Right lobe of liver (tissue), 6 donors: Measurements from ENCODE around the gene GLIS1. TPM values are rescaled to one million over a fixed set of nuclear protein-coding genes. Genes with fewer than 3 reads are reported as not detected.

Experiments used
- ATAC-seq, 4 donors: fragments of 200-7000 bp; cut with Tn5 transposase; one replicate each; pipeline ENCODE4 v1.9.1; 2020; ENCODE audit warnings: mild to moderate bottlenecking in 4 of 4, moderate library complexity in 4 of 4
- DNase-seq, 3 donors: peaks; one replicate each; pipeline ENCODE4 v3.0.0-alpha.2; 2020
- H3K27ac ChIP-seq, 3 donors: fragments of 200-600 bp; one replicate each; pipeline ENCODE4 v1.8.0; 2022
- H3K27me3 ChIP-seq, 2 donors: fragments of 200-600 bp; one replicate each; pipeline ENCODE4 v1.8.0; 2022
- H3K36me3 ChIP-seq, 4 donors: fragments of 200-600 bp; sonication (generic) in 1 of 4; one replicate each; pipeline versions ENCODE4 v1.5.1 to v1.8.0; 2017 to 2022; ENCODE audit warnings: control low read depth in 1 of 4
- H3K4me1 ChIP-seq, 4 donors: fragments of 200-600 bp; sonication (generic) in 1 of 4; one replicate each; pipeline versions ENCODE4 v1.5.1 to v1.8.0; 2017 to 2022; ENCODE audit warnings: control low read depth in 1 of 4
- H3K4me3 ChIP-seq, 3 donors: fragments of 200-600 bp; one replicate each; pipeline ENCODE4 v1.8.0; 2022
- H3K9me3 ChIP-seq, 4 donors: fragments of 200-600 bp; sonication (generic) in 1 of 4; one replicate each; pipeline versions ENCODE4 v1.5.1 to v1.8.0; 2017 to 2022; ENCODE audit warnings: control low read depth in 1 of 4
- CTCF ChIP-seq, 4 donors: fragments of 200-600 bp in 3 of 4; fragments of 450-650 bp in 1 of 4; IDR thresholded peaks; one replicate each; pipeline versions ENCODE4 v1.5.1 to v1.8.0; 2016 to 2022; ENCODE audit warnings: antibody characterized with exemption in 4 of 4, mild to moderate bottlenecking in 2 of 4
- POLR2A ChIP-seq: fragments of 450-650 bp; IDR thresholded peaks from one replicate; pipeline ENCODE4 v1.6.1; 2017; ENCODE audit warnings: antibody characterized with exemption, mild to moderate bottlenecking
- WGBS: methylation state at CpG from one replicate; pipeline ENCODE4 v1.1.6; 2018; ENCODE audit warnings: low coverage, low lambda C conversion rate; ENCODE audit not compliant: insufficient coverage; ENCODE audit errors: missing lambda C conversion rate; 5-methylcytosine and 5-hydroxymethylcytosine counted together
- intact Hi-C, 2 donors: fragments of 100-400 bp; cut with DNase I; formaldehyde crosslinking; loops; one replicate each; pipeline versions ENCODE4 v1.11.2 to v1.14.1; 2022
- total RNA-seq, 6 experiments: library from RNA; depleted of rRNA in 2 of 6; stranded (reverse); fragments of >200 nt in 2 of 6; fragmentation: NEBNext Ultra II Directional in 3 of 6; extraction: Animal tissue kit (Norgen Biotek cat#: 25700) in 3 of 6; gene quantifications; one replicate each; pipeline versions ENCODE4 v1.1.0 to v1.2.4, GENCODE V29; 2016 to 2023
- donor health status: DM: no; HTN: yes; CAD: no.
- donor health status: DM: no; HTN: no; CAD: no.
- donor health status: DM: no; HTN: no; CAD: no.
- donor health status: DM: no; HTN: yes; CAD: no.
- donor health status: DM: no; HTN: yes; CAD: no.

The GLIS1 gene
- total RNA-seq, 6 experiments from 2014 or later: not detected

- Histone ChIP-seq H3K27ac (no peak overlapping the region), H3K36me3 (no peaks in the 10 kb centered on the region), H3K4me1 (no peaks in the 10 kb centered on the region), H3K27me3 (no peaks in the 10 kb centered on the region), H3K4me3 (no peak overlapping the region), H3K9me3 (no peaks in the 10 kb centered on the region)
- ATAC-seq (no peak), DNase-seq (no peak)
- intact Hi-C loops: no loop called here
- WGBS: no CpG with 5 or more reads among the region's 2 CpGs
- no peak for TF ChIP-seq POLR2A
- TF ChIP-seq CTCF (IDR thresholded peaks at IDR 0.05): no peak
Measured at GRCh38 chr1:53468374-53468773, 270.6 kb downstream of the GLIS1 start.

- DNase-seq: no peak
- TF ChIP-seq POLR2A (no peak), CTCF (IDR thresholded peaks at IDR 0.05) (no peak)
- intact Hi-C loops: no loop called here
- no peaks in the 10 kb centered on the region for H3K4me1 ChIP-seq
- no peaks in the 10 kb centered on the region for H3K36me3 ChIP-seq
- no peak overlapping the region for H3K27ac ChIP-seq
- no peak for ATAC-seq
- no peak overlapping the region for H3K4me3 ChIP-seq
- no peaks in the 10 kb centered on the region for H3K9me3 ChIP-seq
- H3K27me3 ChIP-seq: no peaks in the 10 kb centered on the region
Measured at GRCh38 chr1:53467391-53467790, 271.6 kb downstream of the GLIS1 start.

DNA sequence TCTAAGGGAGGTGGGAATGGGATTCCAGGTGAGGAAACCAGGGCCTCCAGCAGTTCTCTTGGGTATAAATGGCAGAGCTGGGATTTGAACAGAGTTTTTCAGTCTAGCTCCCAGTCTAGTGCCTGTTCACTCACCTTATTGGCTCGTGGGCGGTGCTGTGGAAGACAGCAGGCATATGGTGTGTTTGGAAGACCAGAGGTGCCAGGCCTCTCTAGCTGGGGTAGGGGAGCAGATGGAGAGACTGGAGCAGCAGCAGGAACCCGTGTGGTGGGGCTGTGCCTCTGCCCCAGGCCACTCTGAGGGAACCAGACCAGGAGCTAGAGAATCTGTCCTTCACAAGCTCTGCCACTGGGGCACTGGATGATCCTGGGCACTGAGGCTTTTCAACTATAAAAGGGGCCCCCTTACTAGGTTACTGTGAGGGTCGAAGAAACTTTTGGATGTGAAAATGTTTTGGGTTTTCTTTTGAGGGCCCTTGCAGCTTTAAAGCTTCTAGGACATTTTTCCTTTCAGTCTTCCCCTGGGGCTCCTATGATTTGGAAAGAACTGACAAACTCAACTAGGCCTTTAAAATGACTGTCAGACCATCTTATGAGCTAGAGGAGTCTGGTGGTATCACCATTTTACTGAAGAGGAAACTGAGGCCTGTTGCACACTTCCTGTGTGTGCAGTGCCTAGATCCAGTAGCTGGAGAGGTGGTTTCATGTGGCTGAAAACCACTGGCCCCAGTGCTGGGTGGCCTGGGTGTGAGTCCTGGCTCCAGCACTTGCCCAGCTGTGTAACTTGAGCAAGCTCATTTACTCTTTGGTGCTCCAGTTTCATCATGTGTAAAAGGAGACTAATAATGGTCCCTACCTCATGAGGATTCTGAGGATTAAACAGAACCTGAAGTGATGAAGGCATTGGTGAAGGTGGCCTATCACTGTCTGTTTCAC, 273.7 kb downstream of the GLIS1 start:
- H3K27me3 ChIP-seq: no peaks in the 10 kb centered on the region
- DNase-seq (no peak), ATAC-seq (no peak)
- no peaks in the 10 kb centered on the region for H3K36me3 ChIP-seq
- intact Hi-C loops: no loop called here
- H3K9me3 ChIP-seq: no peaks in the 10 kb centered on the region
- no peak overlapping the region for H3K4me3 ChIP-seq
- TF ChIP-seq CTCF (IDR thresholded peaks at IDR 0.05) (no peak), POLR2A (no peak)
- H3K27ac ChIP-seq: no peak overlapping the region
- WGBS: 54% methylated on average over 3 of the region's 4 CpGs
- no peaks in the 10 kb centered on the region for H3K4me1 ChIP-seq

GRCh38 chr1:53463961-53464899, 274.7 kb downstream of the GLIS1 start:
- ATAC-seq (no peak), DNase-seq (no peak)
- Histone ChIP-seq H3K4me1 (no peaks in the 10 kb centered on the region), H3K9me3 (no peaks in the 10 kb centered on the region), H3K27ac (no peak overlapping the region), H3K4me3 (no peak overlapping the region), H3K36me3 (no peaks in the 10 kb centered on the region), H3K27me3 (no peaks in the 10 kb centered on the region)
- TF ChIP-seq POLR2A: no peak
- no peak for TF ChIP-seq CTCF (IDR thresholded peaks at IDR 0.05)
- WGBS: 81% methylated on average over 13 of the region's 24 CpGs
- intact Hi-C loops: no loop called here
